ENCODE data around the gene OR2G6. TPM values are rescaled to one million over a fixed set of nuclear protein-coding genes. Genes with fewer than 3 reads are reported as not detected.
"Not testable (repeated sequence)": the region's sequence is repeated elsewhere in the genome, so short reads cannot be mapped to it uniquely, and the experiment has no call there.

The OR2G6 gene
- total RNA-seq: not detected

DNA sequence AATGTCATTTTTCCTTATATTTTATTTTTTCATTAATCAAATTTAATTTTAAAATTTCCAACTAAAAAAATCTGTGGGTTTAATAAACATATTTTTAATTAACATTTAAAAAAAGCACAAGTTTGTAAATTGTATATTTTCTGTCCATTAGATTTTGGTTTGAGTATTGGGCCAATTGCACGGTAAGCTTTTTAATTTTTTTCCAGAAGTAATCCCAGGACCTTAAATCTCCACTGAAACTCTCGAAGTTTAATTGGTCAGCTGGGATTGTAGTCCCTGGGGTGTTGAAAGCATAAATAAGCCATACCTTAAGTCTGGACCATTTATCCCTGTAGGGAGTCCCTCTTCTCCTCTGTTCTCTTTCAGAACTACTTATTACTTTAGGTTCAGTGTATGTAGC lies at the start of gene OR2G6:
Gene OR2G6 (plus strand): TSS at position 301 of the 400 bp plus-strand sequence. CDS start 13,574 bp downstream, outside the sequence.
- H3K27ac ChIP-seq, H3K9me3 ChIP-seq, H3K27me3 ChIP-seq, H3K4me1 ChIP-seq, H3K4me3 ChIP-seq, DNase-seq, H3K36me3 ChIP-seq: not testable (repeated sequence)

DNA sequence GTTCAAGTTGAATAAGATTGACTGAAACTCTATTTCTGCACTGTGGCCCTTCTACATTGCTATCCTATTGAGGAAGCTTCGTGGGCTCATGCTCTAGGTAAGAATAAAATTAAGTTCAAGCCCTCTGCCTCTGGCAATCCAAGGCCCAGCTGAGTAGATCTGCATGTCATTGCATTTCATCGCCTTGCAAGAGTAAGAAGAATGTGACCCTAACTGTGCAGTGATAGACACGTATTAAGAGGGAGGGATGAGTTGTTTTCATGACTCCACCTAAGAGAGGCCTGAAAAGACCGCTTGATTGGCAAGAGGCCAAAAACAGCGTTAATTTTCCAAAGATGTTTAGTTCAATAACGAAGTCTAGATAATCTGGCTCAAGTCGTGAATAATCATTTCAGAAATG lies 48.8 kb upstream of the OR2G6 start:
- H3K4me1 ChIP-seq, H3K9me3 ChIP-seq, H3K27ac ChIP-seq, H3K4me3 ChIP-seq, DNase-seq, H3K36me3 ChIP-seq, H3K27me3 ChIP-seq: not testable (repeated sequence)

DNA sequence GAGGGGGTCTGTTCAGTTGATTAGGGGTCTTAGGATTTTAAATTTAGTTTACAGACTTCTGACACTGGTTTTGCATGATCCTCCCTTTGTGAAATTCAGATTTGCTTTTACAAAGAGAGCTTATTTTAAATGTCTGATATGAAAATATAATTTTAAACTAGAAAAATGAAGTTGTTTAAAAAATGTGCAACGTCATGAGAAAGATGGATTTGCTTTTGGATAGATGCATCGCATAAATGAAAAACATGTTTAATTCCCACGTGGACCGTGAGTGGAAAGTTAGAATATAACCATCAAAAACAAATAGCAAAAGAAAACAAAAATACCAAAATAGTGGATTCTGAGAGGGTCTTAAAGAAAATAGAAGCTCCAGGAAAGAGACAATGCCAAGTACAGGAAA lies 36.7 kb upstream of the OR2G6 start:
- no peaks in the 10 kb centered on the region for H3K27me3 ChIP-seq
- H3K9me3 ChIP-seq: no peaks in the 10 kb centered on the region
- DNase-seq: no peak
- no peak overlapping the region for H3K4me3 ChIP-seq
- no peaks in the 10 kb centered on the region for H3K4me1 ChIP-seq
- no peaks in the 10 kb centered on the region for H3K36me3 ChIP-seq
- TF ChIP-seq, protein P1, sequence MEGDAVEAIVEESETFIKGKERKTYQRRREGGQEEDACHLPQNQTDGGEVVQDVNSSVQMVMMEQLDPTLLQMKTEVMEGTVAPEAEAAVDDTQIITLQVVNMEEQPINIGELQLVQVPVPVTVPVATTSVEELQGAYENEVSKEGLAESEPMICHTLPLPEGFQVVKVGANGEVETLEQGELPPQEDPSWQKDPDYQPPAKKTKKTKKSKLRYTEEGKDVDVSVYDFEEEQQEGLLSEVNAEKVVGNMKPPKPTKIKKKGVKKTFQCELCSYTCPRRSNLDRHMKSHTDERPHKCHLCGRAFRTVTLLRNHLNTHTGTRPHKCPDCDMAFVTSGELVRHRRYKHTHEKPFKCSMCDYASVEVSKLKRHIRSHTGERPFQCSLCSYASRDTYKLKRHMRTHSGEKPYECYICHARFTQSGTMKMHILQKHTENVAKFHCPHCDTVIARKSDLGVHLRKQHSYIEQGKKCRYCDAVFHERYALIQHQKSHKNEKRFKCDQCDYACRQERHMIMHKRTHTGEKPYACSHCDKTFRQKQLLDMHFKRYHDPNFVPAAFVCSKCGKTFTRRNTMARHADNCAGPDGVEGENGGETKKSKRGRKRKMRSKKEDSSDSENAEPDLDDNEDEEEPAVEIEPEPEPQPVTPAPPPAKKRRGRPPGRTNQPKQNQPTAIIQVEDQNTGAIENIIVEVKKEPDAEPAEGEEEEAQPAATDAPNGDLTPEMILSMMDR (IDR thresholded peaks at IDR 0.05): no peak
- no peak for TF ChIP-seq POLR2A (IDR thresholded peaks at IDR 0.05)
- H3K27ac ChIP-seq: no peak overlapping the region

DNA sequence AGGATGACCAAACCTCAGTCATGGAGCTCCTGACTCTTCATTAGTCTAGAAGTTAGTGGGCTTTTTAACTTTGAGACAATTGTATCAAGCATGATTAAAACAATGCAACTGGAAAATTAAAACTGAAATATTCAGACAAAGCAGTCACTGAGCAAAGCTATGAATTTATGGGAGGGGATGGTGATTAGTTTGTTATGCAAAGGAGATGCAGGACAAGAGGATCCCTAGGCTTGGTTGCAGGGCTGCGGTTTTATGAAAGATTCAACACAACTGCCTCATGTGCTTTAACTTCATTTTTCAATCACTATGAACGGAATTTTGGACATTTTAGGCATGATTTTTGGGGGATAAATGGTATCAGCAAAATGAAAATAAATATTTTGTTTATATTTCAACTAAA lies 35.8 kb upstream of the OR2G6 start:
- H3K4me1 ChIP-seq, H3K4me3 ChIP-seq, H3K9me3 ChIP-seq, H3K36me3 ChIP-seq, H3K27ac ChIP-seq, DNase-seq, H3K27me3 ChIP-seq: not testable (repeated sequence)

DNA sequence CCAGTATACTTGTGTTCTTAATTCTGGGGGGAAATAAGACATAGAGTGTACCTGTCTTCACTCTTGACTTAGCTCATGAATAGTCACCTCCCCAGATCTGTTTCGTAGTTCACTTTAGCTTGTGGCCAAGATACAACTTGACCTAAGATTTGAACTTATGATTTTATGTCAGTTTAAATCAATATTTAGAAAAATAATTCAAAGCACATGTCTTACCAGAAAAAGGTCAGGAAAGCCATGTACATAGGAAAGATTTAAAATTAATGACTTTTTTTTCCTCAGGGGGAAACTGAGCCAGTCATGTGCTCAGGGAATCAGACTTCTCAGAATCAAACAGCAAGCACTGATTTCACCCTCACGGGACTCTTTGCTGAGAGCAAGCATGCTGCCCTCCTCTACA lies 34.8 kb upstream of the OR2G6 start, which contains the start of gene OR2T3:
Gene OR2T3 (plus strand): TSS at position 301 of the 400 bp plus-strand sequence. CDS start 0 bp downstream, at position 301.
- not testable (repeated sequence) for H3K36me3 ChIP-seq, H3K27me3 ChIP-seq, H3K4me3 ChIP-seq, DNase-seq, H3K4me1 ChIP-seq, H3K9me3 ChIP-seq, H3K27ac ChIP-seq

DNA sequence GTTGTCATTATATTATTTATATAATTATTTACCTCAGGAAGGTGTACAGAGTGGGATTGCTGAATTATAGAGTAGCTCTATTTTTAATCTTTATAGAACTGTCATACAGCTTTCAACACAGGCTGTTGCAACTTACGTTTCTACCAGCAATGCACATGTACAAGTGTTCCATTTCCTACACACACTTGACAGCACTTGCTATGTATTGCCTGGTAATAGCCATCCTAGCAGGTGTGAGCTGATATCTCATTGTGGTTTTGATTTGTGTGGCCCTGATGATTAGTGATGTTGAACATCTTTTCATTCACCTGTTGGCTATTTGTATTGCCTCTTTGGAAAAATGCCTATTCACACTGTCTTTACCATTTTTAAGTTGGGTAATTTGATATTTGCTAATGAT lies 32.2 kb upstream of the OR2G6 start:
- H3K4me1 ChIP-seq, DNase-seq, H3K27ac ChIP-seq, H3K36me3 ChIP-seq, H3K27me3 ChIP-seq, H3K4me3 ChIP-seq, H3K9me3 ChIP-seq: not testable (repeated sequence)

DNA sequence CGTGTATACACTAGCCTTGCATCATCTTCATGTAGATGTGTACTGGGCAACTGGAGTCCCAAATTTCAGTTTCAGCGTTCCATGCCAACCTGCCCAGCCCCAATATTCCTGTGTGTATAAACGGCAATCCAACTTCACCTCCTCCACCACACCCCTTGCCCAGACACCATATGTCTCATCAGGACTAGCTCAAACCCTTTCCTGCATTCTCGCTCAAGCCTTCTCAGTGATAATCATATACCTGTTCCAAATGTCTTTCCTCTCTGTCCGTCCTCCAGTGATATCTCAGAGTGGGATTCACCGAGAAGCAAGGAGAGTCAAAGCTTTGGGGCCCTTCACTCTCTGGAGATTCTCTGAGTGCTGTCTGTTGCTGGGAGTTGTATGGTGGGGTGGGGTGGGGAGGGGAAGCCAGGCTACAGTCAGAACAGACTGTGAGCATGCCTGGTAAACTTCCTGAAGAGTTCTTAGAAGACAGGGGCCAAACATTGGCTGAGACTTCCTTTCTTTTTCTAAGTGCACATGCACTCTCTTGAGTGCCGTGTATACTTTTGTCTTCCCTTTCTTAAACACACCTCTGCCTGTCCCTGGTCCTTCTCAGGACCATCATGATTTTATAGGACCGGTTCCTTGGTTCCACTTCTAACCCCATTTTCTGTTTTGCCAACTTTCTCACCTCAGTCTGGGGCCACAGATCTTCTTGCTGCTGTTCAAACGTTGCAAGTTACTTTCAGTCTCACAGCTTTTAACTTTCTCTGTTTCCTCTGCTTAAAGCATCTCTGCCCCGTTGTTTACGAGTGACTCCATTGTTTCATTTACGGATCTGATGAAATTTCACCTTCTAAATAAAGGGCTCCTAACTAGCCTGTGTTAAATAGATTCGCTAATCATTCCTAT lies 25.9 kb upstream of the OR2G6 start:
- not testable (repeated sequence) for DNase-seq, H3K4me3 ChIP-seq, H3K36me3 ChIP-seq, H3K9me3 ChIP-seq, H3K27me3 ChIP-seq, H3K27ac ChIP-seq, H3K4me1 ChIP-seq

DNA sequence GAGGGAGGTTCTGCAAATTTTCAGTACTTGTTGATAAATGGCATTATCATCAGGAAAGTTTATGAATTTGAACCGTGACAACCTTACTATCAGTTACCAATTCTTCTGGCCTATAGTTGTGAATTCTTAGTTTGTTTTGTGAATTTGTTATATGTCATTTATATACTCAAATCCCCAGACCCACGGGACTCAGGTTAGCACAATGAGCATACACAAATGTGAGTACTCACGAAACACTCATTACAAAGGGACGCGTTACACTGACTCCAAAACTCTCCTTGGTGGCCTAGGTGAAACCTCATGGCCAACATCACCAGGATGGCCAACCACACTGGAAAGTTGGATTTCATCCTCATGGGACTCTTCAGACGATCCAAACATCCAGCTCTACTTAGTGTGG lies 19.6 kb upstream of the OR2G6 start, which contains the start of gene OR2T5:
Gene OR2T5 (plus strand): TSS at position 301 of the 400 bp plus-strand sequence. CDS start 0 bp downstream, at position 301.
- H3K9me3 ChIP-seq, H3K4me1 ChIP-seq, H3K27ac ChIP-seq, DNase-seq, H3K36me3 ChIP-seq, H3K4me3 ChIP-seq, H3K27me3 ChIP-seq: not testable (repeated sequence)

DNA sequence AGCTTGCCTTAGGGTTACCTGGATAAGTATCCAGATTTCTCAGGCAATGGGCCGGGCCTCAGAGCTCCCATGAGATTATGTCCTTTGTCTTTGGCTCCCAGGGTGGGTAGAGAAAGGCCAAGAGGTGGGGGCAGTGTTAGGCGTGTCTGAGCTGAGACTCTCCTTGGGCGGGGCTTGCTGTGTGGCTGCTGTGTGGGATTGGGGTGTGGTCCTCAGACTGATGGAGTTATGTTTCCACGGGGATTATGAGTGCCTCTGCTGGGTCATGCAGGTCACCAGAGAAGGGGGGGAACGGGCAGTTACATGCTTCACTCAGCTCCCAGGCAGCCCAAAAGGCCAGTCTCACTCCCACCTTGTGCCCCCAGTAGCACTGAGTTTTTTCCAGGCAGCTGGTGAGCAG lies 11.2 kb upstream of the OR2G6 start:
- not testable (repeated sequence) for H3K4me3 ChIP-seq, DNase-seq, H3K4me1 ChIP-seq, H3K27ac ChIP-seq, H3K36me3 ChIP-seq, H3K27me3 ChIP-seq, H3K9me3 ChIP-seq

DNA sequence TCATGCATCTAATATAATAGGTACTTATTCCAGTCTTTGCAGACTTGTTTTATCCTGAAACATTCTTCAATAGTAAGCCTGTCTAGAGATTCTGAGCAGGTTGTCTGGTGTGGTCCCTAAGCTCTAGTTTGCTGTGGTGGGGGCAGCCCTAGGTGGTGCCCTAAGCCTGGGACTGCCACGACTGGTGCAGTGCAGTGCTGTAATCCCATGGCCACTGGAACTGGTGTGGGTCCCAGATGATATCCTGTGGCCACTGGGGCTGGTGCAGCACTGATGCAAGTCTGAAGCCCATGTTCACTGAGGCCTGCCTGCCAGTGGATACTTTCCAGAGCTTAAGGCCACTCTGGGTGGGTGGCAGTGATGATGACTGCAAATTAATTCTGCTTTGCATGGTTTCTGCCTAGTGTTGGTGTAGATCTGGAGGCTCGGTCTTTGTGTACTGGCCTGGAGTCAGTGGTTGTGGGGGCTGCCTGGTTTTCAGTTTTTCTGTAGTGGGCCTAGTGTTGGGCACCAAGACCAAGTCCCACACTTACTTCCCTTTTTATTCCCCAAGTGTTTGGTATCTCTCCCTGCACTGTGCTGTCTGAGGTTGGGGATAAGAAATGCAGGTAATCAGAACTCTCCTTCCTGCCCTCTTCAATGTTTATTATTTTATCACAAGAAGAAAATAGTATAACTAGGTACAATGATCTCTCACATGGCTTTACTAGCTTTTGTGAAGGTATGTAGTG lies 7.4 kb upstream of the OR2G6 start:
- not testable (repeated sequence) for H3K9me3 ChIP-seq, H3K4me1 ChIP-seq, DNase-seq, H3K4me3 ChIP-seq, H3K36me3 ChIP-seq, H3K27ac ChIP-seq, H3K27me3 ChIP-seq

DNA sequence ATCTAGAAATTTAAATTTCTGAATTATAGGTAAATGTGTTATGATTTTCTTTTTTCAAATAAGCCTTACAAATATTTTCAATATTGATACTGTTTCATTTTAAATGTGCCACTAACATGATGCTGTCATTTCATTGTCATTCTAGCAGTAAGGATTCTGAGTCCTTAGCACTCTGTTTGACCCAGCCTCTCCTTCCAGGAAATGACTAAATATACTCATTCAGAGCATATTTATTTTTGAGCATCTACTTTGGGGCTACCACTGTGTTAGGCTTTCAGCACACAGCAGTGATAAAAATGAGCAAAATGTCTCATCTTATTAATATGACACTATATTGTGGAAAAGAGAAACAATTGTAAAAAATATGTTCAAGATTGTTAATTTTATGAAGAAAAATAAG lies 2.3 kb downstream of the OR2G6 start:
- H3K27ac ChIP-seq, H3K4me1 ChIP-seq, DNase-seq, H3K27me3 ChIP-seq, H3K36me3 ChIP-seq, H3K9me3 ChIP-seq, H3K4me3 ChIP-seq: not testable (repeated sequence)
